Germinal center (tissue), 1 donor: ENCODE data around the gene PRSS56.

Experiments used
- DNase-seq: peaks from one replicate; pipeline ENCODE4 v3.0.0; 2012; ENCODE audit warnings: mixed read lengths, low spot score

PRSS56 gene

DNA sequence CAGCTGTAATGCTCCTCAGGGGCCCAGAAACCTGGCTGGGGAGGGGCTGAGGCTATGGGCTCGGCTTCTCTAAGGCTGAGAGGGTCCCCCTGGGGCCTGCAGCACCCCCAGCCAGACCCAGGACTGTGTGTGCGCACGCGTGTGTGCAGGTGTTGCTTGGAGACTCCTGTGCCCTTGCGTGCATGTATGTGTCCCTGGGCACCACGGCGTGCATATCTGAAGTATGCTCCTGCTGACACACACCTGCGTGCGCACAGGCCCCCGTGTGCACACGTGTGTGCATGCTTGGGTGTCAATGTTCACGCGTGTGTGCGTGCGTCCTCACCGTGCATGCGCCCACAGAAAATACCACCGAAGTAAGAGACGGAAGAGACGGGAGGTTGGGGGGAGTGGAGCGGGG, 17.7 kb upstream of the PRSS56 start:
- no peak for DNase-seq

GRCh38 chr2:232502911-232503808, 17.0 kb upstream of the PRSS56 start:
- DNase-seq: no peak

DNA sequence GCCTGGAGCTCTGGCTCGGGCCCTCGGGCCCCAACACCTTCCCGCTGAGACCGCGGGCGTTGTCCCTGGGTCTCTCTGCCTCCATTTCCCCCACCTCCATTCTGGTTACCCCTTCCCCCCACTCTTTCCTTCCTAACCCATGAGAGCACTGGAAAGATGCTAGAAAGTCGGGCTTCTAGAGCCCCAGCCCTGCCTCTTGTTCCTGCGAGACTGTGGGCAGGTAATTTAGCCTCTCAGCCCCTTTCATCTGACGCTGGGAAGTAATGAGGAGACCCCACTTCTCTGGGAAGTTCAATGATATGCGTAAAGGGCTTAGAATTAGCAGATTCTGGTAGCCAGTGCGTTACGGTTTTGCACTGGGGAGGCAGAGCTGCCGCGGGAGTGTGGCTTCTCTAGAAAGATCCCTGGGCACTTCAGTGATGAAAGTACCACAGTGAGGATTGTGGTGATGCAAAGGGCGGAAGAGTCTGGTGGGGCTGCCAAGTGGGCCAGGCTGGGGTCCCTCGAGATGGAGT, 16.3 kb upstream of the PRSS56 start:
- no peak for DNase-seq

DNA sequence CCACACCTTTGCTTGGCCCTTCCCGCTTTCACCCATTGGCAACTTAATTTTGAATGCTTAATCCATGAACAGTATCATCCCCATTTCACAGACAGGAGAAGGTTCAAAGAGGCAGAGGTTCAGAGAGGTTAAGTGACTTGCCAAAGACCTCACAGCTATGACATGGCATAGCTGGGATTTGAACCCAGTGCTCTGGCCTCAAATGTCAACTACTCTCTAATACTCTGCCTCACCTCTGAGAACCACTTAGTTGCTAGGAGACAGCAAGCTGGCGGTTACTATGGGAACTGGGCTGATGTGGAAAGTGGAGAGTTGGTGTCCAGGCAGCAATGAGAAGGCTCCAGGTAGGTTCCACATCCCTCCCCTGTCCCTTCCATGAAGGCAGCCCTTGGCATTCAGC, 15.8 kb upstream of the PRSS56 start:
- no peak for DNase-seq

- no peak for DNase-seq
Measured at GRCh38 chr2:232505856-232506255, 14.3 kb upstream of the PRSS56 start.

DNA sequence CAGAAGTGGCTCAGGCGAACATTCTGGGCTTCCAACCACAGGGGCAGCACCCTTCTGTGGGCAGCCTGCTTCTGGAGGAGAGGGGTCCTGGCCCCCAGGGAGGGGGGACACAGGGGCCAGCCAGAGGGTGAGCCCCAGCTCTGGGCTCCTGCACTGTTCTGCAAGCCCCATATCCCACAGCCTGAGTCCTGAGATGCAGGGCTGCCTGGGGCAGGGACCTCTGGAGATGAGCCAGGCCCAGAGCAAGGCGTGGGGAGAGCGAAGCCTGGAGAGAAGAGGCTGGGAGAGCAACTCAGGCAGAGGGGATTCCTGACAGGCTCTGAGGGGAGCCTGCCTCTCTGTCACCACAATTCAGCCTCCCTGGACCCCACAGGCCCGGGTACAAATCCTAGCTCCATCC, 13.5 kb upstream of the PRSS56 start:
- no peak for DNase-seq

GRCh38 chr2:232508251-232508650, 11.9 kb upstream of the PRSS56 start:
- DNase-seq: no peak

DNA sequence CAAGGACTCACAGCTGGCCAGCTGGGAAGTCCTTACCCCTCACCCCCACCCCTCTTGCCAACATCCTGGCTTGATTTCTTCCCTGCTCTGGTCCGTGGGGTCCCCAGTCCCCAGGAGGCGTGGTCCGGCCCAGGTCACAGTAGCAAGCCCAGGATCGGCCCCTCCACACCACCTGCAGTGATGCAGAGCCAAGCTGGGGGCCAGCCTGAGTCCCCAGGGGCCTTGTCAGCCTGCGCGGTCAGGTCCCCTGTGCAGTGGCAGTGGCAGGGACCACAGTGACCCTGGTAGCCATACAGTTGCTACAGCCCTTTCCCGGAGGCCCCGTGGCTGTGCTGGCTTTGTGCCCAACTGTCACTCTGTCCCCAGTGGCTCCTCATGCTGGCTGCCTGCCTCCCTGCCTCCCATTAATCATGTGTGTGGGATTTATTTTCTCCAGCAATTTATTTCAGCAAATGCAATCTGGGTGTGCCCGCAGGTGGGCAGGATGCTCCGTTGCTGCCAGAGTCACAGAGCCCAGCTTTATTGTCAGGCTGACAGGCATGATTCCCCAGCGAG, 8.8 kb upstream of the PRSS56 start:
- DNase-seq: no peak

GRCh38 chr2:232512602-232513001, 7.6 kb upstream of the PRSS56 start:
- no peak for DNase-seq

DNA sequence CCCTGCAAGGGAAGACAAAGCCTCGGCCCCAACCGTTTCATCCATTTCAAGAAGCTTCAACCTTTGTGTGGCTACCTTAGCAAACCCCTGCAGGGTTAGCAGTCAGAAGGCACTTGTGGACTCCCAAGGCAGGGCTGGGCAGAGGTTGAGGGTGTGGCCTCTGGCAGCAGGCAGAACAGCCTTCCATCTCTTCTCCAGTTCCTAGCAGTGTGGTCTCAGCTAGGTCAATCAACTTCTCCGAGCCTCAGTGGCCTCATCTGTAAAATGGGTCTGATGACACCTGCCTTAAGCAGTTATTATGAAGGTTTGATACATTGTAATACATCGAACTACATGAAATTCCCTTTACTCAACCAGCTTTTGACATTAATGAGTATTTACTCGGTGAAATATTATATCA, 6.8 kb upstream of the PRSS56 start:
- no peak for DNase-seq

DNA sequence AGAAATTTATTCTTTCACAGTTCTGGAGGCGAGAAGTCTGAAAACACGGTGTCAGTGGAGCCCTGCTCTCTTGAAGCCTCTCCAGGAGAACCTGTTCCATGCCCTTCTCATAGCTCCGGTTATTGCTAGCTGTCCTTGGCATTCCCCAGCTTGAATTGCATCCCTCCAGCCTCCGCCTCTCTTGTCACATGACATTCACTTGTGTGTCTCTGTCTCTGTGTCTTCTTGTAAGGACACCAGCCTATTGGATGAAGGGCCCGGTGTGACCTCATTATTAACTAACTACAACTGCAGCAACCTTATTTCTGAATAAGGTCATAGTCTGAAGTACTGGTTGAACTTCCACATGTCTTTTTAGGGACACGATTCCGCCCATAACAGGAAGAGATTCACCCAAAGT, 4.5 kb upstream of the PRSS56 start:
- DNase-seq: no peak

- no peak for DNase-seq
Measured at GRCh38 chr2:232516551-232516950, 3.6 kb upstream of the PRSS56 start.

GRCh38 chr2:232518844-232519243, 1.3 kb upstream of the PRSS56 start:
- no peak for DNase-seq

- DNase-seq: no peak
Measured at GRCh38 chr2:232520489-232520888, 301 bp downstream of the PRSS56 start.

- DNase-seq: no peak
Measured at GRCh38 chr2:232521098-232521497, 910 bp downstream of the PRSS56 start.

DNA sequence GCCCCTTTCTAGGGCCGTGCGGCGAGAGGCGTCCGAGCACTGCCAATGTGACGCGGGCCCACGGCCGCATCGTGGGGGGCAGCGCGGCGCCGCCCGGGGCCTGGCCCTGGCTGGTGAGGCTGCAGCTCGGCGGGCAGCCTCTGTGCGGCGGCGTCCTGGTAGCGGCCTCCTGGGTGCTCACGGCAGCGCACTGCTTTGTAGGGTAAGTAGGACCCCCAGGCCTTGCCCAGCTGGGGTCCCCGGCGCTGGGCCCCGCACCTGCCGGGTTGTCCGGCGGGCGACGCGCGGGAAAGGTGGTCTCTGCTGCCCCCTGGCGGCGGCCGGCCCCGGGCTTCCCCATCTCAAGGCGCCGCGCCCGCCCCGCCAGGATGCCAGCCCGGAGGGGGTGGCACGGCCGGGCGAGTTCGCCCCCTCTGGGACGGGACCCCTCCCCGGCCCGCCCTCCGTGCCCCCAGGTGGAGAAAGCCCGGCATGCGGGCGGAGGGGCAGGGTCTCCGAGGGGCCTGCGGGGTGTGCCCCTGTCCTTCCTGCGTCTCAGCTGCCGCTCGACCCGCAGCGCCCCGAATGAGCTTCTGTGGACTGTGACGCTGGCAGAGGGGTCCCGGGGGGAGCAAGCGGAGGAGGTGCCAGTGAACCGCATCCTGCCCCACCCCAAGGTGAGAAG, 1.9 kb downstream of the PRSS56 start:
- DNase-seq: peak; percentile 86

DNA sequence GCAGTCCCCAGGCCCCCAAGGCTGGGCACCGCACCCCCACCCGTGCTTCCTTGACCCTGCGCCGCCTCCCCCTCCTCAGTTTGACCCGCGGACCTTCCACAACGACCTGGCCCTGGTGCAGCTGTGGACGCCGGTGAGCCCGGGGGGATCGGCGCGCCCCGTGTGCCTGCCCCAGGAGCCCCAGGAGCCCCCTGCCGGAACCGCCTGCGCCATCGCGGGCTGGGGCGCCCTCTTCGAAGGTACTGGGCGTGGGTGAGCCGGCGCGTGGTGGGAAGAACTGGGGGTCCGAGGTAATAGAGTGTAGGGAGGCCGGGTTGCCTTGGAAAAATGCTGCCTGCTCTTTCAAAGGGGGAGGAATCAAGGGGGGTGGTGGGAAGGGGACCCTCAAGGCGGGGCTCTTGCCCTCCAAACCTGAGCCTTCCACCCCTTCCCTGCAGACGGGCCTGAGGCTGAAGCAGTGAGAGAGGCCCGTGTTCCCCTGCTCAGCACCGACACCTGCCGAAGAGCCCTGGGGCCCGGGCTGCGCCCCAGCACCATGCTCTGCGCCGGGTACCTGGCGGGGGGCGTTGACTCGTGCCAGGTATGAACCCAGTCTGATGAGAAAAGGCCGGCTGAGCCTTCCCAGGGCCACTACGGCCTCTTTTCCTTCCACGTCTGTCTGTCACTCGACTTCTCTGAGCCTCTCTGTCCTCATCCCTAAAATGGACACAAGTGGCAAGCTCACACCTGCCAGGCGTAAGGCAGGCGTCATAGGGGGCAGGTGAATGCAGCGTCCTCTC, 2.6 kb downstream of the PRSS56 start:
- DNase-seq: no peak

- DNase-seq: no peak
Measured at GRCh38 chr2:232523402-232523681, 3.2 kb downstream of the PRSS56 start.

DNA sequence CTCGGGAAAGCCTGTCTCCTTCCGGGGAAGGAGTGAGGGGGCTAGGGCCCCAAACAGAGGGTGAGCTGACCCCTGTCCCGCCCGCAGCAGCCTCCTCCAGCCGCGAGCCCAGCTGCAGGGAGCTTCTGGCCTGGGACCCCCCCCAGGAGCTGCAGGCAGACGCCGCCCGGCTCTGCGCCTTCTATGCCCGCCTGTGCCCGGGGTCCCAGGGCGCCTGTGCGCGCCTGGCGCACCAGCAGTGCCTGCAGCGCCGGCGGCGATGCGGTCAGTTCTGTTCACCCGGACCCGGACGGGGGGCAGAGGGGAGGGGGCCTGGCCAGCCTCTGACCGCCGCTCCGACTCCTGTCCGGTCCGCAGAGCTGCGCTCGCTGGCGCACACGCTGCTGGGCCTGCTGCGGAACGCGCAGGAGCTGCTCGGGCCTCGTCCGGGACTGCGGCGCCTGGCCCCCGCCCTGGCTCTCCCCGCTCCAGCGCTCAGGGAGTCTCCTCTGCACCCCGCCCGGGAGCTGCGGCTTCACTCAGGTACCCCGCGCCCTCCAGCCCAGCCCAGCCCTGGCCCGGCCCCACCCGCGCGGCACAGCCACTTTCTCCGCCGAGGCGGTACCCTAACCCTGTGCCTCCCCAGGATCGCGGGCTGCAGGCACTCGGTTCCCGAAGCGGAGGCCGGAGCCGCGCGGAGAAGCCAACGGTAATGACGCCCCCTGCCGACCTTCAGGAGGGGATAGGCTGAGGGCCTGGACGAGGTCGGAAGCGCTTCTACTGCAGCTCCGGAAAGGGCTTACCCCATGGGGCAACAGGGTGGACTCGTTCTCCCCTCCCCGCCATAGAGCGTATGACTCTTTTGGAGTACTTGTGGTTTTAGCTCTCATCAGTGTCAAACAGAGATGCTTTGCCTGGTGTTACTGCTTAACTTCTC, 3.8 kb downstream of the PRSS56 start:
- peak; percentile 54 for DNase-seq

DNA sequence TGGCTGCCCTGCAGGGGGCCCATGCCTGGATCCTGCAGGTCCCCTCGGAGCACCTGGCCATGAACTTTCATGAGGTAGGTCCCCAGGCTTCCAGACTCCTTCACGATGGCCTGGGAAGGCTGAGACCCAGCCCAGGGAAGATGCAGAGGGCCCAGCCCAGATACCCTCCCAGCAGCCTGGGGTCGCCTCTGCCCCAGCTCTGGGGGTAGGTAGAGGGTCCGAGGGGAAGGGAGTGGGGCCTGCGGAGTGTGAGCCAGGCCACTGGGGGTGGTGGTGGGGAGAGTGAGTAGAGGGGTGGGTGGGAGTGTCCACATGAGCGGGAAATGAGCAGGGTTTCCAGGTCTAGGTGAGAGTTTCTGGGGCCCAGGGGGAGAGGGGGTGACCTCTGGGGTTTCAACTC, 4.6 kb downstream of the PRSS56 start:
- DNase-seq: no peak

DNA sequence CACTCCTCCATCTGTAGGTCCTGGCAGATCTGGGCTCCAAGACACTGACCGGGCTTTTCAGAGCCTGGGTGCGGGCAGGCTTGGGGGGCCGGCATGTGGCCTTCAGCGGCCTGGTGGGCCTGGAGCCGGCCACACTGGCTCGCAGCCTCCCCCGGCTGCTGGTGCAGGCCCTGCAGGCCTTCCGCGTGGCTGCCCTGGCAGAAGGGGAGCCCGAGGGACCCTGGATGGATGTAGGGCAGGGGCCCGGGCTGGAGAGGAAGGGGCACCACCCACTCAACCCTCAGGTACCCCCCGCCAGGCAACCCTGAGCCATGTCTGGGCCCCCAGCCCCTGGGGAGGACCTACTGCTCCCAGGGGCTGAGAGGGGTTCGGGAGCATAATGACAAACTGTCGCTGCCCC, 5.0 kb downstream of the PRSS56 start:
- DNase-seq: no peak
